ENCODE data around the gene PIK3CB.
"Not testable (repeated sequence)": the region's sequence is repeated elsewhere in the genome, so short reads cannot be mapped to it uniquely, and the experiment has no call there.

The PIK3CB gene

DNA sequence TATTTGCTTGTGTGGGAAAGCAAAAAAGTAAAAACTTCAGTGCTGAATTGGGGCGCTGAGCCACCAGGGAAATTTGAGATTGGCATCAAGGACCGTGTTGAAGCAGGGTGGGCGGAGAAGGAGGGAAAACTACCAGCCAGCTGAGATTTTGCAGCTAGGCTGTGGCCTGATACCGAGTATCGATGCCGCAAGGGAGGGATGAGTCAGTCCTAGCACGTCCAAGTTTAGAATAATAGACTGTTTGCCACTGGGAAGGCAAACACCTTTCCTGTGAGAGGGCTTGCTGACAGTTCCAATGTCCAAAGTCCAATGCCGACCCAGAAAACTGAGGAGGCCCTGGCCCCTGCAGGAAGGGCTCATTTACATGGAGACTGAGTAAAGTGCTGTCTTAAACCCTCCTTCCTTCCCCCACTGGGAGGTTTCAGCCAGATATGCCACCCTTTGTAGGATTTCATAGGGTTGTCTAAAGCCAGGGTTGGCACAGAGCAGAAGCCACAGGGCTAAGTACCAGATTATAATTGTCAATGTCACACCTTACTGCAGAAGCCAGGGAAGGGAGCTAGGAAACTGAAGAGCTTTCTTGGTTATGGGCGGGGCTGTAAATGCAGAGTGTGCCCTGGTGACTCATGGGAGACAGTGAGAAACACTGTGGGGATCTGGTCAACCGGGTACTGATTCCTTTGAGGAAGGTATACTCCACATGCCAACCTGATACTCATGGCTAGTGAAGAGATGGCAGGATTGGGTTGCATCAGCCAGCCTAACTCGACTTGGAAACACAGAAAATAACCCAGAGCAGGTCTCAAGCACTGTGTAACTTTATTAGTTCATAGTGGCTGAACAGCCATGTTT is 28.4 kb upstream of the PIK3CB start:
- Histone ChIP-seq H3K27me3 (ENCODE audit: control insufficient read depth, insufficient read depth, low read length) (no peaks in the 10 kb centered on the region), H3K36me3 (ENCODE audit: control insufficient read depth, insufficient read depth, low read length) (no peaks in the 10 kb centered on the region), H3K4me1 (ENCODE audit: control insufficient read depth, insufficient read depth, low read length) (peaks cover 19% of the 10 kb centered on the region), H3K9me3 (ENCODE audit: control insufficient read depth, insufficient read depth, low read length) (no peaks in the 10 kb centered on the region), H3K9ac (ENCODE audit: low read depth, low read length) (peak overlapping the region; percentile 29), H3K4me3 (ENCODE audit: low read depth, low read length) (peak overlapping the region; percentile 44)

GRCh38 chr3:138862531-138862923 is 27.8 kb upstream of the PIK3CB start:
- Histone ChIP-seq H3K36me3 (ENCODE audit: control insufficient read depth, insufficient read depth, low read length) (no peaks in the 10 kb centered on the region), H3K9me3 (ENCODE audit: control insufficient read depth, insufficient read depth, low read length) (no peaks in the 10 kb centered on the region), H3K27me3 (ENCODE audit: control insufficient read depth, insufficient read depth, low read length) (no peaks in the 10 kb centered on the region), H3K9ac (ENCODE audit: low read depth, low read length) (peak overlapping the region; percentile 29), H3K4me3 (ENCODE audit: low read depth, low read length) (peak overlapping the region; percentile 44), H3K4me1 (ENCODE audit: control insufficient read depth, insufficient read depth, low read length) (peaks cover 19% of the 10 kb centered on the region)

GRCh38 chr3:138861798-138862197 is 27.1 kb upstream of the PIK3CB start:
- Histone ChIP-seq H3K9ac (ENCODE audit: low read depth, low read length) (no peak overlapping the region), H3K9me3 (ENCODE audit: control insufficient read depth, insufficient read depth, low read length) (no peaks in the 10 kb centered on the region), H3K27me3 (ENCODE audit: control insufficient read depth, insufficient read depth, low read length) (no peaks in the 10 kb centered on the region), H3K36me3 (ENCODE audit: control insufficient read depth, insufficient read depth, low read length) (no peaks in the 10 kb centered on the region), H3K4me1 (ENCODE audit: control insufficient read depth, insufficient read depth, low read length) (peaks cover 19% of the 10 kb centered on the region), H3K4me3 (ENCODE audit: low read depth, low read length) (peak overlapping the region; percentile 44)

- no peaks in the 10 kb centered on the region for H3K9me3 ChIP-seq (ENCODE audit: control insufficient read depth, insufficient read depth, low read length)
- peaks cover 8% of the 10 kb centered on the region for H3K4me1 ChIP-seq (ENCODE audit: control insufficient read depth, insufficient read depth, low read length)
- no peaks in the 10 kb centered on the region for H3K27me3 ChIP-seq (ENCODE audit: control insufficient read depth, insufficient read depth, low read length)
- H3K36me3 ChIP-seq (ENCODE audit: control insufficient read depth, insufficient read depth, low read length), result no peaks in the 10 kb centered on the region
- H3K4me3 ChIP-seq (ENCODE audit: low read depth, low read length), result no peak overlapping the region
- no peak overlapping the region for H3K9ac ChIP-seq (ENCODE audit: low read depth, low read length)
These were observed 22.1 kb upstream of the PIK3CB start for GRCh38 chr3:138856799-138857198.

GRCh38 chr3:138854940-138855339 is 20.2 kb upstream of the PIK3CB start:
- Histone ChIP-seq H3K4me1 (ENCODE audit: control insufficient read depth, insufficient read depth, low read length) (no peaks in the 10 kb centered on the region), H3K9me3 (ENCODE audit: control insufficient read depth, insufficient read depth, low read length) (no peaks in the 10 kb centered on the region), H3K9ac (ENCODE audit: low read depth, low read length) (no peak overlapping the region), H3K27me3 (ENCODE audit: control insufficient read depth, insufficient read depth, low read length) (no peaks in the 10 kb centered on the region), H3K4me3 (ENCODE audit: low read depth, low read length) (no peak overlapping the region), H3K36me3 (ENCODE audit: control insufficient read depth, insufficient read depth, low read length) (no peaks in the 10 kb centered on the region)

DNA sequence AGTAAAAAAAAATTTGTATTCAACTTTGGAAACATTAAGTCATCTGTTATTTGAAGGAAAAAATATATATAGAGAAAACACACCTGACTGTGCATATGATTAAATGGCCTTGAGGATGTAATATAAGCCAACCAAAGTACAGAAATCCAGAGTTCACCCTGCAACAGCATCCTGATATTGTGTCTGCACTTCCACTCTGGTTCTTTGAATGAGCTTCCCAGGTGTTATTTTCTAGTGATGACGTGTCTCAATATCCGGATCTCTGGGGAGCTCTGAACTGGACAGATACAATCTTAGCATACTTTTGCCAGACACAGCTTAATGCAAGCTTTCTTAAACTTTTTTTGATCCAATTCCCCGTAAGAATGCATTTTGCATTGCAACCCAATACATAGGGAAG is 19.5 kb upstream of the PIK3CB start:
- Histone ChIP-seq H3K27me3 (ENCODE audit: control insufficient read depth, insufficient read depth, low read length) (no peaks in the 10 kb centered on the region), H3K4me3 (ENCODE audit: low read depth, low read length) (no peak overlapping the region), H3K9me3 (ENCODE audit: control insufficient read depth, insufficient read depth, low read length) (no peaks in the 10 kb centered on the region), H3K36me3 (ENCODE audit: control insufficient read depth, insufficient read depth, low read length) (no peaks in the 10 kb centered on the region), H3K4me1 (ENCODE audit: control insufficient read depth, insufficient read depth, low read length) (peaks cover 4% of the 10 kb centered on the region), H3K9ac (ENCODE audit: low read depth, low read length) (no peak overlapping the region)

- H3K4me3 ChIP-seq (ENCODE audit: low read depth, low read length), result no peak overlapping the region
These were observed 15.4 kb upstream of the PIK3CB start for GRCh38 chr3:138850151-138850550.

GRCh38 chr3:138849222-138849940 is 14.7 kb upstream of the PIK3CB start:
- Histone ChIP-seq H3K4me3 (ENCODE audit: low read depth, low read length) (no peak overlapping the region), H3K9ac (ENCODE audit: low read depth, low read length) (no peak overlapping the region), H3K27me3 (ENCODE audit: control insufficient read depth, insufficient read depth, low read length) (no peaks in the 10 kb centered on the region), H3K36me3 (ENCODE audit: control insufficient read depth, insufficient read depth, low read length) (no peaks in the 10 kb centered on the region), H3K4me1 (ENCODE audit: control insufficient read depth, insufficient read depth, low read length) (peaks cover 20% of the 10 kb centered on the region), H3K9me3 (ENCODE audit: control insufficient read depth, insufficient read depth, low read length) (no peaks in the 10 kb centered on the region)

More at GRCh38 chr3:138850151-138850550, 15.4 kb upstream of the PIK3CB start:
- peaks cover 18% of the 10 kb centered on the region for H3K4me1 ChIP-seq (ENCODE audit: control insufficient read depth, insufficient read depth, low read length)
- H3K9ac ChIP-seq (ENCODE audit: low read depth, low read length), result no peak overlapping the region
- no peaks in the 10 kb centered on the region for H3K36me3 ChIP-seq (ENCODE audit: control insufficient read depth, insufficient read depth, low read length)
- H3K9me3 ChIP-seq (ENCODE audit: control insufficient read depth, insufficient read depth, low read length), result no peaks in the 10 kb centered on the region
- no peaks in the 10 kb centered on the region for H3K27me3 ChIP-seq (ENCODE audit: control insufficient read depth, insufficient read depth, low read length)

DNA sequence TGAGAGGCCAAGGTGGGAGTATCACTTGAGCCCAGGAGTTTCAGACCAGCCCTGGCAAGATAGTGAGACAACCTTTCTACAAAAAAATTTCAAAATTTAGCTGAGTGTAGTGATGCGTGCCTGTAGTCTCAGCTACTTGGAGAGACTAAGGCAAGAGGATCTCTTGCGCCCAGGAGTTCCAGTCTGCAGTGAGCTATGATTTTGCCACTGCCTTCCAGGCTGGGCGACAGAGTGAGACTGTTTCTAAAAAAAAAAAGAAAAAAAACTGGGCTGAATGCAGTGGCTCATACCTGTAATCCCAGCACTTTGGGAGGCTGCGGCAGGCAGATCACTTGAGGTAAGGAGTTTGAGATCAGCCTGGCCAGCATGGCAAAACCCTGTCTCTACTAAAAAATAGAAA is 14.0 kb upstream of the PIK3CB start:
- Histone ChIP-seq H3K4me3 (ENCODE audit: low read depth, low read length) (no peak overlapping the region), H3K9ac (ENCODE audit: low read depth, low read length) (no peak overlapping the region), H3K9me3 (ENCODE audit: control insufficient read depth, insufficient read depth, low read length) (no peaks in the 10 kb centered on the region), H3K4me1 (ENCODE audit: control insufficient read depth, insufficient read depth, low read length) (peaks cover 20% of the 10 kb centered on the region), H3K27me3 (ENCODE audit: control insufficient read depth, insufficient read depth, low read length) (no peaks in the 10 kb centered on the region), H3K36me3 (ENCODE audit: control insufficient read depth, insufficient read depth, low read length) (no peaks in the 10 kb centered on the region)

DNA sequence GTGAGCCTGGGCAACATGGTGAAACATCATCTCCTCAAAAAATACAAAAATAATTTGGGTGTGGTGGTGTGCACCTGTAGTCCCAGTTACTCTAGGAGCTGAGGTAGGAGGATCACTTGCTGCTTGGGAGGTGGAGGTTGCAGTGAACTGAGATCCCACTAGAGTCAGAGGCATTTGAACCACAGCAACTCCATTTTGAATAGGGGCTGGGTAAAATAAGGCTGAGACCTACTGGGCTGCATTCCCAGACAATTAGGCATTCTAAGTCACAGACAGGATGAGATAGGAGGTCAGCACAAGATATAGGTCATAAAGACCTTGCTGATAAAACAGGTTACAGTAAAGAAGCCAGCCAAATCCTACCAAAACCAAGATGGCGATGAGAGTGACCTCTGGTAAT is 12.1 kb upstream of the PIK3CB start:
- Histone ChIP-seq H3K4me3 (ENCODE audit: low read depth, low read length) (peak overlapping the region; percentile 5), H3K4me1 (ENCODE audit: control insufficient read depth, insufficient read depth, low read length) (peaks cover 26% of the 10 kb centered on the region)
- H3K36me3 ChIP-seq (ENCODE audit: control insufficient read depth, insufficient read depth, low read length); H3K9me3 ChIP-seq (ENCODE audit: control insufficient read depth, insufficient read depth, low read length); H3K27me3 ChIP-seq (ENCODE audit: control insufficient read depth, insufficient read depth, low read length); H3K9ac ChIP-seq (ENCODE audit: low read depth, low read length): not testable (repeated sequence)

- Histone ChIP-seq H3K4me3 (ENCODE audit: low read depth, low read length) (peak overlapping the region; percentile 5), H3K36me3 (ENCODE audit: control insufficient read depth, insufficient read depth, low read length) (no peaks in the 10 kb centered on the region), H3K4me1 (ENCODE audit: control insufficient read depth, insufficient read depth, low read length) (peaks cover 26% of the 10 kb centered on the region), H3K27me3 (ENCODE audit: control insufficient read depth, insufficient read depth, low read length) (no peaks in the 10 kb centered on the region), H3K9ac (ENCODE audit: low read depth, low read length) (no peak overlapping the region), H3K9me3 (ENCODE audit: control insufficient read depth, insufficient read depth, low read length) (no peaks in the 10 kb centered on the region)
These were observed 11.6 kb upstream of the PIK3CB start for GRCh38 chr3:138846262-138846791.

DNA sequence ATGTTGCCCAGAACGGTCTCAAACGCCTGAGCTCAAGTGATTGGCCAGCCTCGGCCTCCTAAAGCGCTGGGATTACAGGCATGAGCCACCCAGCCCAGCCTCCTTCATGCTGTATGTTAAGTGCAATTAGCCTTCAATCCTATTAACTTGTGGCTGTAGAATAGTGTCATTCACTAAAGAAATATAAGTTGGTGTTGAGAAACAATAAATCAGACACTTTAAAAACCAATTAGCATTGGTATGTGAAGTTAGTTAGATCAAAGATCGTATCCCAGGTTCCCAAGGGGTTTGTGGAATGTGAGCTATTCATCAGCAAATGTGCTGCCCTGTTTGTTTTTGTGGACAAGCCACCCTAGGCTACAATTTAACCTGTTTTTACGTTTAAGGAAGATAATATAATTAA is 11.0 kb upstream of the PIK3CB start:
- no peak overlapping the region for H3K9ac ChIP-seq (ENCODE audit: low read depth, low read length)
- no peak overlapping the region for H3K4me3 ChIP-seq (ENCODE audit: low read depth, low read length)
- H3K4me1 ChIP-seq (ENCODE audit: control insufficient read depth, insufficient read depth, low read length), result peaks cover 26% of the 10 kb centered on the region
- no peaks in the 10 kb centered on the region for H3K9me3 ChIP-seq (ENCODE audit: control insufficient read depth, insufficient read depth, low read length)
- H3K27me3 ChIP-seq (ENCODE audit: control insufficient read depth, insufficient read depth, low read length), result no peaks in the 10 kb centered on the region
- H3K36me3 ChIP-seq (ENCODE audit: control insufficient read depth, insufficient read depth, low read length), result no peaks in the 10 kb centered on the region
